H1 (cell line): ENCODE data around the gene NT5M. TPM values are rescaled to one million over a fixed set of nuclear protein-coding genes. Genes with fewer than 3 reads are reported as not detected.

ENCODE experiments used
- CTCF ChIA-PET: fragments of 300-600 bp; sonication (Branson Sonifier 250); formaldehyde crosslinking; loops from one replicate; lab custom pipeline; 2021; ENCODE audit not compliant: partially characterized antibody; lab: Charles Lee
- POLR2A ChIA-PET: fragments of 300-600 bp; sonication (Branson Sonifier 250); formaldehyde crosslinking; loops from one replicate; lab custom pipeline; 2021; ENCODE audit warnings: inconsistent platforms; ENCODE audit not compliant: partially characterized antibody; lab: Charles Lee
- DNase-seq, 2 experiments: peaks; one replicate each; pipeline versions ENCODE4 v3.0.0 to v3.0.0-alpha.2; 2010 to 2022; ENCODE audit warnings: low spot score in 2 of 2, low read depth in 1 of 2, mixed read lengths in 1 of 2
- FAIRE-seq: peaks from 2 replicates; lab custom pipeline; 2011; peaks lifted over from hg19 to GRCh38; lab: Jason Lieb, UNC
- H2AFZ ChIP-seq: 2 replicates; pipeline ENCODE4 v1.8.1; 2012; ENCODE audit warnings: low read length, inconsistent platforms
- H2AK5ac ChIP-seq: 2 replicates; pipeline ENCODE4 v1.6.1; 2013; ENCODE audit warnings: low read depth, low read length
- H2BK120ac ChIP-seq: replicated peaks from 2 replicates; pipeline ENCODE3; 2013; ENCODE audit warnings: low read depth, low read length, inconsistent platforms
- H2BK12ac ChIP-seq: 2 replicates; pipeline ENCODE4 v1.6.1; 2013; ENCODE audit warnings: low read depth, low read length
- H2BK15ac ChIP-seq: 2 replicates; pipeline ENCODE4 v1.6.1; 2013; ENCODE audit warnings: low read length
- H2BK20ac ChIP-seq: 2 replicates; pipeline ENCODE4 v1.6.1; 2013; ENCODE audit warnings: low read length
- H2BK5ac ChIP-seq: 2 replicates; pipeline ENCODE4 v1.6.1; 2013; ENCODE audit warnings: low read depth, low read length
- H3K14ac ChIP-seq: 2 replicates; pipeline ENCODE4 v1.6.1; 2013; ENCODE audit warnings: inconsistent platforms; ENCODE audit not compliant: insufficient read length
- H3K18ac ChIP-seq: 2 replicates; pipeline ENCODE4 v1.6.1; 2013; ENCODE audit warnings: low read length; ENCODE audit errors: extremely low read depth
- H3K23ac ChIP-seq: 2 replicates; pipeline ENCODE4 v1.6.1; 2013; ENCODE audit warnings: inconsistent platforms; ENCODE audit not compliant: insufficient read length
- H3K23me2 ChIP-seq: 2 replicates; pipeline ENCODE4 v1.6.1; 2013; ENCODE audit warnings: low read depth, low read length
- H3K27ac ChIP-seq: 2 replicates; pipeline ENCODE4 v1.6.1; 2011; ENCODE audit warnings: low read depth, low read length, inconsistent platforms
- H3K27me3 ChIP-seq, 4 experiments: replicated peaks in 1 of 4; 1 replicate in 1 of 4; 2 replicates in 3 of 4; pipeline versions ENCODE4 v1.6.1 to v1.8.1; 2011 to 2013; ENCODE audit warnings: low read length in 3 of 4, mild to moderate bottlenecking in 3 of 4, inconsistent platforms in 2 of 4, mixed read lengths in 2 of 4, moderate library complexity in 1 of 4; ENCODE audit not compliant: control insufficient read depth in 3 of 4, insufficient read depth in 3 of 4; ENCODE audit errors: extremely low read depth in 1 of 4
- H3K36me3 ChIP-seq, 4 experiments: 2 replicates each; pipeline versions ENCODE4 v1.6.1 to v1.8.1; 2011 to 2013; ENCODE audit warnings: mild to moderate bottlenecking in 4 of 4, low read length in 3 of 4, moderate library complexity in 2 of 4, control low read depth in 1 of 4, inconsistent platforms in 1 of 4; ENCODE audit not compliant: insufficient read depth in 4 of 4, control insufficient read depth in 2 of 4
- H3K4ac ChIP-seq: replicated peaks from 2 replicates; pipeline ENCODE3; 2013; ENCODE audit warnings: low read length, low read depth, mixed read lengths, inconsistent platforms; ENCODE audit not compliant: insufficient read length
- H3K4me1 ChIP-seq, 4 experiments: replicated peaks in 1 of 4; 1 replicate in 1 of 4; 2 replicates in 3 of 4; pipeline versions ENCODE4 v1.6.1 to v1.8.1; 2011 to 2013; ENCODE audit warnings: low read length in 3 of 4, inconsistent platforms in 2 of 4, mixed read lengths in 1 of 4; ENCODE audit not compliant: insufficient read depth in 4 of 4, control insufficient read depth in 3 of 4
- H3K4me2 ChIP-seq, 2 experiments: 2 replicates each; pipeline versions ENCODE4 v1.6.1 to v1.8.1; 2011 to 2013; ENCODE audit warnings: low read depth in 2 of 2, low read length in 2 of 2, control low read depth in 1 of 2, inconsistent platforms in 1 of 2, mild to moderate bottlenecking in 1 of 2; ENCODE audit not compliant: insufficient read depth in 1 of 2
- H3K4me3 ChIP-seq, 4 experiments: fragments of 200-600, 300-600 bp in 1 of 4; sonication (generic), shearing (Covaris generic), sonication (Bioruptor Twin) in 1 of 4; 2 replicates each; pipeline versions ENCODE4 v1.5.1 to v1.8.1; 2011 to 2016; ENCODE audit warnings: low read length in 4 of 4, low read depth in 3 of 4, control low read depth in 2 of 4, inconsistent platforms in 2 of 4, mild to moderate bottlenecking in 2 of 4, mixed read lengths in 1 of 4, moderate library complexity in 1 of 4; ENCODE audit not compliant: insufficient read depth in 2 of 4; ENCODE audit errors: extremely low read depth in 1 of 4
- H3K56ac ChIP-seq: replicated peaks from 2 replicates; pipeline ENCODE3; 2013; ENCODE audit warnings: low read depth, mild to moderate bottlenecking, mixed read lengths, low read length, inconsistent platforms; ENCODE audit not compliant: insufficient read length
- H3K79me1 ChIP-seq: 2 replicates; pipeline ENCODE4 v1.6.1; 2013; ENCODE audit warnings: low read depth, low read length, control low read depth
- H3K79me2 ChIP-seq, 2 experiments: 2 replicates each; pipeline versions ENCODE4 v1.6.1 to v1.8.1; 2012 to 2013; ENCODE audit warnings: low read length in 2 of 2, mild to moderate bottlenecking in 2 of 2, inconsistent platforms in 1 of 2; ENCODE audit not compliant: insufficient read depth in 2 of 2, control insufficient read depth in 1 of 2
- H3K9ac ChIP-seq, 4 experiments: replicated peaks in 1 of 4; 1 replicate in 1 of 4; 2 replicates in 3 of 4; pipeline versions ENCODE4 v1.6.1 to v1.8.1; 2011 to 2013; ENCODE audit warnings: low read depth in 3 of 4, low read length in 3 of 4, control low read depth in 2 of 4, mild to moderate bottlenecking in 2 of 4, moderate library complexity in 2 of 4, inconsistent platforms in 1 of 4; ENCODE audit errors: extremely low read depth in 1 of 4
- H3K9me3 ChIP-seq, 2 experiments: 2 replicates each; pipeline versions ENCODE4 v1.6.1 to v1.8.1; 2012 to 2013; ENCODE audit warnings: mild to moderate bottlenecking in 2 of 2, moderate library complexity in 2 of 2, control low read depth in 1 of 2, inconsistent platforms in 1 of 2, low read depth in 1 of 2, low read length in 1 of 2, mixed read lengths in 1 of 2; ENCODE audit not compliant: insufficient read depth in 2 of 2
- H4K20me1 ChIP-seq, 2 experiments: replicated peaks in 1 of 2; 2 replicates each; pipeline versions ENCODE3 to v1.8.1; 2011 to 2013; ENCODE audit warnings: inconsistent platforms in 2 of 2, low read length in 2 of 2, mild to moderate bottlenecking in 1 of 2; ENCODE audit not compliant: insufficient read depth in 2 of 2, control insufficient read depth in 1 of 2
- H4K5ac ChIP-seq: 2 replicates; pipeline ENCODE4 v1.6.1; 2013; ENCODE audit warnings: low read length, low read depth, mixed read lengths, inconsistent platforms; ENCODE audit not compliant: insufficient read length
- H4K8ac ChIP-seq: 2 replicates; pipeline ENCODE4 v1.8.0; 2013; ENCODE audit warnings: mild to moderate bottlenecking, moderate library complexity, low read length, inconsistent platforms; ENCODE audit not compliant: insufficient read depth; ENCODE audit errors: extremely low read depth
- H4K91ac ChIP-seq: replicated peaks from 2 replicates; pipeline ENCODE3; 2013; ENCODE audit warnings: low read length, mixed read lengths, inconsistent platforms; ENCODE audit not compliant: insufficient read length
- GABPA ChIP-seq: IDR thresholded peaks from 2 replicates; pipeline ENCODE4 v1.6.1; 2011; ENCODE audit warnings: mild to moderate bottlenecking, low read length, moderate library complexity, borderline replicate concordance; ENCODE audit not compliant: insufficient read depth
- JUND ChIP-seq: IDR thresholded peaks from 2 replicates; pipeline ENCODE4 v1.6.1; 2011; ENCODE audit warnings: mild to moderate bottlenecking, improper control_type of control experiment, low read length
- NANOG ChIP-seq: IDR thresholded peaks from 2 replicates; pipeline ENCODE4 v1.6.1; 2011; ENCODE audit warnings: low read length, low read depth, mild to moderate bottlenecking, inconsistent platforms; ENCODE audit not compliant: insufficient read depth, poor library complexity, severe bottlenecking
- NRF1 ChIP-seq: IDR thresholded peaks from 2 replicates; pipeline ENCODE4 v1.6.1; 2011; ENCODE audit warnings: mild to moderate bottlenecking, low read depth, low read length, improper control_type of control experiment
- RNF2 ChIP-seq: fragments of 200-900, 300-1000 bp; sonication (generic); IDR thresholded peaks from 2 replicates; pipeline ENCODE4 v1.7.1; 2016; ENCODE audit warnings: borderline replicate concordance, low read depth, mild to moderate bottlenecking, antibody characterized with exemption, low read length; ENCODE audit not compliant: poor library complexity, severe bottlenecking; ENCODE audit errors: missing control alignments
- SP1 ChIP-seq: IDR thresholded peaks from 2 replicates; pipeline ENCODE4 v1.6.1; 2011; ENCODE audit warnings: low read depth, low read length
- SP2 ChIP-seq: IDR thresholded peaks from 2 replicates; pipeline ENCODE4 v1.6.1; 2012; ENCODE audit warnings: mild to moderate bottlenecking, low read length, inconsistent platforms
- WGBS, 2 experiments: shearing (Covaris generic) in 1 of 2; methylation state at CpG; one replicate each; pipeline versions ENCODE4 v1.1.6 to v1.1.7; 2013 to 2015; ENCODE audit warnings: low lambda C conversion rate in 2 of 2, mixed read lengths in 2 of 2, inconsistent platforms in 1 of 2, low coverage in 1 of 2, missing lambda C conversion rate in 1 of 2; ENCODE audit not compliant: insufficient replicate concordance in 2 of 2, insufficient coverage in 1 of 2, insufficient read length in 1 of 2; ENCODE audit errors: extremely low coverage in 1 of 2, missing lambda C conversion rate in 1 of 2; 5-methylcytosine and 5-hydroxymethylcytosine counted together
- polyA plus RNA-seq, 7 experiments: library from polyadenylated mRNA; depleted of rRNA in 3 of 7; stranded (reverse) in 5 of 7; unstranded in 2 of 7; fragments of >200 nt in 5 of 7; fragments of 200-250 nt in 2 of 7; gene quantifications; 1 replicate in 5 of 7; 2 replicates in 1 of 7; 4 replicates in 1 of 7; pipeline versions ENCODE4 v1.2.1 to v1.2.3, GENCODE V29; 2011 to 2013; ENCODE audit warnings: missing spikeins in 2 of 7, mixed read lengths in 2 of 7
- total RNA-seq: library from RNA; stranded (reverse); fragmentation: NEBNext Ultra II Directional; extraction: Animal tissue kit (Norgen Biotek cat#: 25700); gene quantifications from 2 replicates; pipeline ENCODE4 v1.2.1, GENCODE V29; 2021
- TF ChIP-seq, protein P1 (sequence below): IDR thresholded peaks from 2 replicates; pipeline ENCODE4 v1.6.1; 2012; ENCODE audit warnings: low read length, inconsistent platforms

Gene NT5M
- total and polyA plus RNA-seq, 2 of the 8 experiments (the other 6 are each of a cell fraction or from before 2014, with no cell fraction given) = 7.6 to 18.2 TPM

DNA sequence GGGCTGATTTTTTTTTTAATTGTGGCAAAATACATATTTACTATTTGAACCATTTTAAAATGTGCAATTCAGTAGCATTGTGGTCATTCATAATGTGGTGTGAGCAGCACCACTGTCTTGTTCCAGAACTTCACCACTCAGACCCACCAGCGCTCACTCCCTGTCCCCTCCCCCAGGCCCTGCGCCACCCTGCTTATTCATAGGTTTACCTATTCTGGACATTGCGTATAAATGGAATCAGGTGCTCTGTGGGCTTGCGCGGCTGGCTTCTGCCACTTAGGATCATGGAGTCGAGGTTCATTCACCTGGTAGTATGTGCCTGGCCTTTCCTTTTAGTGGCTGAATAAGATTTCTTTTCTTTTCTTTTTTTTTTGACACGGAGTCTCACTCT, 59.4 kb downstream of the NT5M start:
- Histone ChIP-seq H3K23ac (no peak overlapping the region), H2BK20ac (no peak overlapping the region), H2BK5ac (no peak overlapping the region), H2AK5ac (no peak overlapping the region), H3K9me3 (no peaks in the 10 kb centered on the region), H3K79me1 (no peaks in the 10 kb centered on the region), H3K14ac (no peak overlapping the region), H4K8ac (no peak overlapping the region), H3K36me3 (no peaks in the 10 kb centered on the region), H4K20me1 (no peaks in the 10 kb centered on the region), H2BK120ac (no peak overlapping the region), H3K4me2 (no peak overlapping the region), H3K27me3 (no peaks in the 10 kb centered on the region), H2AFZ (no peak overlapping the region), H3K27ac (no peak overlapping the region), H4K5ac (no peak overlapping the region), H4K91ac (no peak overlapping the region), H3K4me3 (no peak overlapping the region), H3K23me2 (no peaks in the 10 kb centered on the region), H3K4me1 (0 out of 7 replicates have a peak, but pooled peaks cover 0 to 2% (median 0%) of the 10 kb centered on the region in 4 experiments), H3K79me2 (no peaks in the 10 kb centered on the region), H3K4ac (no peak overlapping the region), H3K18ac (no peak overlapping the region), H3K56ac (no peak overlapping the region), H2BK15ac (no peak overlapping the region), H3K9ac (no peak overlapping the region), H2BK12ac (no peak overlapping the region)
- WGBS, 2 experiments = 88% methylated on average over 7 of the region's 7 CpGs; no CpG with 5 or more reads in 1 of the 2 experiments
- ChIA-PET CTCF (interaction anchor here (0.6 to 9.2 kb wide), 3 partner anchors 10 to 49 kb away, joined by 3 to 94 read pairs (median 4); no protein-coding TSS in a partner anchor), POLR2A (no interaction called here)
- TF ChIP-seq SP2 (no peak), SP1 (no peak), RNF2 (no peak), NRF1 (no peak), JUND (no peak), GABPA (no peak), NANOG (no peak)
- TF ChIP-seq, protein P1, sequence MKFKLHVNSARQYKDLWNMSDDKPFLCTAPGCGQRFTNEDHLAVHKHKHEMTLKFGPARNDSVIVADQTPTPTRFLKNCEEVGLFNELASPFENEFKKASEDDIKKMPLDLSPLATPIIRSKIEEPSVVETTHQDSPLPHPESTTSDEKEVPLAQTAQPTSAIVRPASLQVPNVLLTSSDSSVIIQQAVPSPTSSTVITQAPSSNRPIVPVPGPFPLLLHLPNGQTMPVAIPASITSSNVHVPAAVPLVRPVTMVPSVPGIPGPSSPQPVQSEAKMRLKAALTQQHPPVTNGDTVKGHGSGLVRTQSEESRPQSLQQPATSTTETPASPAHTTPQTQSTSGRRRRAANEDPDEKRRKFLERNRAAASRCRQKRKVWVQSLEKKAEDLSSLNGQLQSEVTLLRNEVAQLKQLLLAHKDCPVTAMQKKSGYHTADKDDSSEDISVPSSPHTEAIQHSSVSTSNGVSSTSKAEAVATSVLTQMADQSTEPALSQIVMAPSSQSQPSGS = no peak
- no peak for DNase-seq
- no peak for FAIRE-seq
